GM12864 (cell line): ENCODE measurements around the gene OPCML.

Experiments used
- DNase-seq: peaks from one replicate; pipeline ENCODE4 v3.0.0-alpha.2; 2011; ENCODE audit warnings: low read depth
- H3K4me3 ChIP-seq: 2 replicates; pipeline ENCODE4 v1.5.1; 2011; ENCODE audit warnings: mild to moderate bottlenecking, low read depth, low read length, control low read depth
- CTCF ChIP-seq: IDR thresholded peaks from 2 replicates; pipeline ENCODE4 v1.5.1; 2011; ENCODE audit warnings: low read depth, mild to moderate bottlenecking, moderate library complexity, low read length, control low read depth, inconsistent platforms; ENCODE audit errors: missing control alignments

Gene OPCML

GRCh38 chr11:133323354-133323753 lies 208.9 kb downstream of the OPCML start:
- no peak overlapping the region for H3K4me3 ChIP-seq
- TF ChIP-seq CTCF, result no peak
- no peak for DNase-seq

GRCh38 chr11:133318221-133318620 lies 214.1 kb downstream of the OPCML start:
- TF ChIP-seq CTCF, result no peak
- no peak for DNase-seq
- H3K4me3 ChIP-seq, result no peak overlapping the region

- no peak overlapping the region for H3K4me3 ChIP-seq
- no peak for DNase-seq
- TF ChIP-seq CTCF, result no peak
These were observed 221.1 kb downstream of the OPCML start for GRCh38 chr11:133311230-133311629.

- DNase-seq, result no peak
- no peak for TF ChIP-seq CTCF
- no peak overlapping the region for H3K4me3 ChIP-seq
These were observed 226.3 kb downstream of the OPCML start for GRCh38 chr11:133306019-133306418.

- TF ChIP-seq CTCF, result no peak
- no peak for DNase-seq
- no peak overlapping the region for H3K4me3 ChIP-seq
These were observed 226.9 kb downstream of the OPCML start for GRCh38 chr11:133305208-133305956.

GRCh38 chr11:133303262-133303661 lies 229.0 kb downstream of the OPCML start:
- TF ChIP-seq CTCF, result no peak
- no peak overlapping the region for H3K4me3 ChIP-seq
- no peak for DNase-seq

GRCh38 chr11:133302056-133302455 lies 230.2 kb downstream of the OPCML start:
- no peak for DNase-seq
- TF ChIP-seq CTCF, result no peak
- H3K4me3 ChIP-seq, result no peak overlapping the region
